ENCODE results near the gene KCNE1. TPM values are rescaled to one million over a fixed set of nuclear protein-coding genes. Genes with fewer than 3 reads are reported as not detected.
"Not testable (repeated sequence)": the region's sequence is repeated elsewhere in the genome, so short reads cannot be mapped to it uniquely, and the experiment has no call there.

Gene KCNE1
- 0.22 and 0.40 TPM in 2 replicates for total RNA-seq

- DNase-seq (ENCODE audit: low read depth in 2 of 2) = peak in 1 of 2 donors; percentile 35
Measured at GRCh38 chr21:34511787-34512455, at the start of gene KCNE1. Gene KCNE1, minus strand, starts transcription at chr21:34512210. Its CDS starts 62,576 bp downstream, at chr21:34449634.

GRCh38 chr21:34561806-34562205 lies 49.8 kb upstream of the KCNE1 start:
- DNase-seq (ENCODE audit: low read depth in 2 of 2) = no peak

- peak in 1 of 2 donors; percentile 32 for DNase-seq (ENCODE audit: low read depth in 2 of 2)
Measured at GRCh38 chr21:34560609-34561008, 48.6 kb upstream of the KCNE1 start.

DNA sequence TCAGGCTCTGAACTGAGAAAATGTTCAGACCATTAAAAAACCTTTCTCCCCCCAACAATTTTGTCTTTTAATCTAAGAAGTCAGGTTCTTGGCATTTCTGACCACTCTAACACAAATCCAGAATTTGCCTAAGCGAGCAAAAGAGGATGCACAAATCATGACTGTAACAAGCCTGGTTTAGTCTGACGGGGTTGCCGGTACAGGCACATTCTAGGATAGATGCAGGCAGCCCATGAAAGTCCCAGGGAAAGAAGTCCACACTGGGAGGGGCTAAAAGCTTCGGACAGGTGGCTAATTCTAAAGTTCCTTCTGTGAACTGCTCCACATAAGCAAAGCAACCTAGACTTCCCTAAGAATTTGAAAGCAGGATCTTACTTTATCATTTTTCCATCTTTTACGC lies 48.0 kb upstream of the KCNE1 start:
- DNase-seq (ENCODE audit: low read depth in 2 of 2) = no peak

DNA sequence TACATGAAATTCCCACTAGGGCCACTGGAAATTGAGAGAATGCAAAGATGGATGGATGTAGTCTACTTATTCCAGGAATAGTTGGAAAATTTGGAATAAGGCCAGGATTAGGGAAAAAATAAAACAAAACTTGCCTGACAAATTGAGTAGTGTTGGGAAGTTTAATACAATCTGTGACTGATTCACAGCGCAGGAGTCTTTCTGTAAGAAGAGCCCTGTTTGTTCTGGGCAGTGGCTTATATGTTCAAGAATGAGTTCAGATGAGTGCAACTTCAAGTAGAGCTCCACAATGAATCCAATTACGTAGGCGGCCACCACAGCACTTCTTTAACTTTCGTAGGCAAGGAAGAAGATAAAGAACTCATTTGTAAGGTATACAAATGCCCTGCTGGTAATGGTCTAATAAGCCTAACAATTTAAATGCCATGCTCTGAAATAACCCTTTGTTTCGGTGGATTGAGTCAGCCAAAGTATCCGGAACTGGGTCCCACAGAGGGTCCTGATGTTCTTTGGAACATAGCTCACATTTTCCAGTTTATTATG lies 47.1 kb upstream of the KCNE1 start:
- DNase-seq (ENCODE audit: low read depth in 2 of 2) = peak in 1 of 2 donors; percentile 66

DNA sequence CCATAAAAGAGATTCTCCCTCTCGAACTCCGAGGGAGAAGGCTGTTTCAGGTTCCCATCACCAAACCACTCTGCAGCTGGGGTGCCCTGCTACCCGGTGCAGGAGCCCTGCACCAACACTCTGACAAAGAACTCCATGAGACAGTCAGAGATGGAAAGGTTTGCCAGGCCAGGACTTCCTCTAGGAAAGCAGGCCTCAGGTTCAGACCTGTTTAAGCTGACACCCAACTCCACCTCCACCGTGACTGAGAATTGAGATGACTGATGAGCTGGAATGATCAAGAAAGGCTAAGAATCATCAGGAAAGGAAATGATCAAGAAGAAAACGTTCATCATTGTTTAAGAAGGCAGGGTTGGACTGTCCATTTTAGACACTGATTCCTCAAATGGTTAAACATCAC lies 46.2 kb upstream of the KCNE1 start:
- DNase-seq (ENCODE audit: low read depth in 2 of 2) = no peak

GRCh38 chr21:34557261-34557660 lies 45.3 kb upstream of the KCNE1 start:
- DNase-seq (ENCODE audit: low read depth in 2 of 2) = no peak

DNA sequence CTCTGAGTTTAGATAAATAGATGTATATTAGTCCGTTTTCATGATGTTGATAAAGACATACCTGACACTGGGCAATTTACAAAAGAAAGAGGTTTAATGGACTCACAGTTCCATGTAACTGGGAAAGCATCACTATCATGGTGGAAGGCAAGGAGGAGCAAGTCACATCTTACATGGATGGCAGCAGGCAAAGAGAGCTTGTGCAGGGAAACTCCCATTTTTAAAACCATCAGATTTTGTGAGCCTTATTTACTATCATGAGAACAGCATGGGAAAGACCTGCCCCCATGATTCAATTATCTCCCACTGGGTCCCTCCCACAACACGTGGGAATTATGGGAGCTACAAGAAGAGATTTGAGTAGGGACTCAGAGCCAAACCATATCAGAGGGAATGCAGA lies 42.7 kb upstream of the KCNE1 start:
- DNase-seq (ENCODE audit: low read depth in 2 of 2) = not testable (repeated sequence)

GRCh38 chr21:34554227-34554626 lies 42.2 kb upstream of the KCNE1 start:
- DNase-seq (ENCODE audit: low read depth in 2 of 2) = no peak

DNA sequence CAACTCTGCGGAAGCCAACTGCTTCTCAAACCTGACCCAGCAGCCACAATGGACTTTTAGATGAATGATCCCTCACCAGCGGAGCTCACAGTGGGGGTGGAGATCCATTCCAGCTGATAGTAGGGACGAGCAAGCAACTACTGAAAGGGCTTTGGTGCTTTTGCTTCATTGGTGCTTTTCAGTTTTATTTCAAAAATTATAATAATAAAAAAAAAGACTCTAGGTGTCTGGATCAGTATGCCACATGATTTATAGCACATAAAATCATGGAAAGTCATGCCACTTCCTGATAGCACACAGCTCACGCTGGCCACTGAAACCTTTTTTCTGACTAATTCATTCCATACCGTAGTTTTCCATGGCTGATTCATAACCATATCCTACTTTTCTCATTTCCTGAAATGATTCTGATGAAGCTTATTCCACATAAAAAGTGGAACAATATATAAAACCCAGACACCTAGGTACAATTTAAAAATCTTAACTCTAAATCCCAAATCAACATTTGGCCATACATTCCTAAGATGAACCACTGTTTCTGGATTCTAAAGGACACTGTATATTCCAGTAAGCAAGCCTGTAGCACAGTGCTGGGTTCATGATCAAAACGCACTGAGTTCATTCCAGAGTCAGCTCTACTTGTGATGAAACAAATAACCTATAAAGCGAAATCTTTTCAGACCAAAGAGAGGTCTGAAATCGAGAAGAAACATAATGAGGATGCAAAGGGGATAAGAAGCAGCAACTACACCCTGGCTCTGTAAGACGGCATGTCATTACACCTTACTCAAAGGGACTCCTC lies 41.3 kb upstream of the KCNE1 start:
- DNase-seq (ENCODE audit: low read depth in 2 of 2) = peak; percentile 88 to 98

DNA sequence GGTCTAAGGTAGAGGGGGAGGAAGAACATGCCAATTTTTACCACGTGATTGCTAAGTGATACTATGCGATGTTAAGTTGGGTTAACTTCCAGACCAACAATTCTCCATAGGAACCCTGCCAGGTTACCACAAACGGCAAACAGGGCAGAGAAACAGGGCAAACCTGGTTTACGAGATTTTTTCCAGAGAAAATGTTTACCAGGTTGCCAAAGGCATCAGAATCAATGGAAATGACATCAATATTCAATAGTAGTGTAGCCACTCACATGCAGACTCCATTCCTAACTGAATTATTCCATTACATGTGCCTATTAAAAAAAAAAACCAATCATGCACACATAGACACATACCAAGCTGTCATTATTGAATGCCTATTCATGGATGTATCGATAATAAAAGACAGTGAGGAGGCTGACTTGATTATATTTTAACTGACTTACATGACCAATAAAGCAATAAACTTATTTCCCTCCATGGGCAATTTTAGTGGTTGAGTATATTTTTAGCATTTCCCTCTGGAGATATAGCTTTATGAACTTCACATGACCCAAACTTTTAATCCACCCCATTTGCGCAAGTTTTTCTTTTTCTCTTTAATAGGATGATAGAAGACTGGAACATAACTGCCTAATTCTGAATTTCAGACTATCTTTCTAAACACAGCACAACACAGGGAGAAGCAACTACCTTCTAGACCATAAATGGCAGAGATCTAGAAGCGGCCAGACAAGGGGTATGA lies 40.5 kb upstream of the KCNE1 start:
- DNase-seq (ENCODE audit: low read depth in 2 of 2) = peak in 1 of 2 donors; percentile 58

- DNase-seq (ENCODE audit: low read depth in 2 of 2) = no peak
Measured at GRCh38 chr21:34550182-34550799, 38.3 kb upstream of the KCNE1 start.

- DNase-seq (ENCODE audit: low read depth in 2 of 2) = no peak
Measured at GRCh38 chr21:34548781-34549376, 36.9 kb upstream of the KCNE1 start.

DNA sequence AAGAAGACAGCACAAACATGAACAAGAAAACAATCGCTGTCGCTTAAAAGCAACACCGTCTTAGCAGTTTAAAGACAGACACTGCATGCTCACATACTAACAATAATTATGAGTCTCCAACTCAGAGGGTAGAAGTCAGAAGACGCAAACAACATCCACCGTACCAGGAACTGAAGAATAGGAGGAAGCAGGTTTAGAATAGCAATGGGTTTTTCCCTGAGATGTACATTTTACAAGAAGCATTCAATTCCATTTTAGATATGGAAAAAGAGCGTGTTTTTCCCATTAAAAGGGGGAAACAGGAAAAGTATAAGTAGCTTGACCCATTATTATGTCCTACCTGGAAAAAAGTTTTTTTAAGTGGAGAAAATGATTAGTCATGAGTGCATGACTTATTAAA lies 34.5 kb upstream of the KCNE1 start:
- peak; percentile 53 to 57 for DNase-seq (ENCODE audit: low read depth in 2 of 2)

DNA sequence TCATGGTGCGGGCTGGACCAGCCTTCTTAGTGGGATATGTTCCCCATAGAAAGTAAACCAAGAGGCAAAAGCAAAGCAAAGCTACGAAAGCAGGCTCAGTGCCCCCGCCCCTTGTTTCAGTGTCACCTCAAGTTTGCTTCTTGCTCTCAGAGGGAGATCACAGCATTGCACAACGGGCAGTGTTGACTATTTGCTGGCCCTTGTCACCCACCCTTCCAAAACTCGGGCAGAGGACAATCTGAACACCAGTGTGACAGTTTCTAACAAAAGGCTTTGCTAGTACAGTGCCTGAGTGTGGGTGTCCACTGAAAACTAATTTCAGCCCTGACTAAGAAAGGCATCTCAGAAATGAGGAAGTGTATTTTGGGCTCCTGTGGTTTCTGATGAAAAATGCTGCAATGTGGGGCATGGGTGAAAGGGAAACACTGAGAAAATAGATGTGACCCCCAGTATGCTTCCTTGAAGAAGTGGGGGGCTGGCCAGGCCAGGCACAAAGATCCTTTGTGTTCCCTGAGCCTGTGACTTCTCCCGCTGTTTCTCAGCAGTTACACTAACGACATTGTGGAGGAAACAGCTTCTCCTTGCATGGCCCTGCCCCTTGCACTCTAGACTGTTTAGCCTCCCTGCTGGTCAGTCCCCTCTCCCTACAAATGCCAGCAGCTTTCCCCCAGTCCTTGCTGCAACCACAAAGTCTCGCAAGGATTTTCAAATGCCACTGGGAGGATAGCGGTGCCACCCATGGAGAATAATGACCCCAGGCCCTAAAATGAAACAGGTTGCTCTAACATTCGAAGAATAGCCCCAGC lies 33.3 kb upstream of the KCNE1 start:
- DNase-seq (ENCODE audit: low read depth in 2 of 2) = peak in 1 of 2 donors; percentile 29

- DNase-seq (ENCODE audit: low read depth in 2 of 2) = peak; percentile 88 to 96
Measured at GRCh38 chr21:34544032-34544496, 32.1 kb upstream of the KCNE1 start.

DNA sequence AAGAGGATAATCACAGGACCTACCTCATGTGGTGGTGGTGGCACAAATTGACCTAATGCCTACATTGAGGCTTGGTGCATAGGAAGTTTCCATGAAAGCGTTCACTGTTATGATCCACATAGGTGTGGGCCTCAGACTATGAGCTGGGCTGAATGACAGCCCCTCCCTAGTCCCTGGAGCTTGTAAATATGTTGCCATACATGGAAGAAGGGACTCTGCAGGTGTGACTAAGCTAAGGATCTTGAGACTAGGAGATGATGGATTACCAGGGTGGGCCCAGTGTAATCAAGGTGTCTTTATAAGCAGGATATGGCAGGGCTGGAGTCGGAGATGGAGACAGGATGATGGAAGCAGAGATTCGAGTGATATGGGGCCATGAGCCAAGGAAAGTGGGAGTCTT lies 31.0 kb upstream of the KCNE1 start:
- no peak for DNase-seq (ENCODE audit: low read depth in 2 of 2)

DNA sequence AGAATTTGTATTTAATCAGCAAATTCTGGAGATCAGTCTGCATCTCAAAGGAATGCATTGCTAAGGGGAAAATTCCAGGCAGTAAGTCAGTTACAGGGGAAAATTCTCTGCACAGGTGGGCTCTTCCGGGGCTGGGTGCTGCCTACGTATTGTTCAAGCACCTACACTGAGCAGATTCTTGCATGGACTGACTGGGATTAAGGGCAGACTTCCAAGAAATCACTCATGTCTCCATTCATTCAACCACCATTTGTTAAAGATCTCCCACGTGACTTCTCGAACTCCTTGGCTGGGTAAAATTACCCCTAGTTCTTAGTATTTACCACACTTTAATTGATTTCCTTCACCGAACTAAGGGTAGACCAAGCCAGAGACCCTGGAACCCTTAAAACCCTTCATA lies 28.2 kb upstream of the KCNE1 start:
- DNase-seq (ENCODE audit: low read depth in 2 of 2) = no peak

GRCh38 chr21:34537838-34538237 lies 25.8 kb upstream of the KCNE1 start:
- DNase-seq (ENCODE audit: low read depth in 2 of 2) = no peak

- DNase-seq (ENCODE audit: low read depth in 2 of 2) = peak in 1 of 2 donors; percentile 41
Measured at GRCh38 chr21:34536820-34537219, 24.8 kb upstream of the KCNE1 start.
